Endodermal cell (in vitro differentiated cells): ENCODE measurements around the gene TRMT44. TPM values are rescaled to one million over a fixed set of nuclear protein-coding genes. Genes with fewer than 3 reads are reported as not detected.

Experiments
- DNase-seq: peaks from one replicate; pipeline ENCODE4 v3.0.0-alpha.2; 2017
- H3K27ac ChIP-seq: 2 replicates; pipeline ENCODE4 v1.5.1; 2013; ENCODE audit warnings: mild to moderate bottlenecking, low read depth, low read length, moderate library complexity
- H3K27me3 ChIP-seq: 2 replicates; pipeline ENCODE4 v1.6.1; 2013; ENCODE audit warnings: mild to moderate bottlenecking, low read length, moderate library complexity; ENCODE audit not compliant: insufficient read depth, control insufficient read depth, poor library complexity, severe bottlenecking
- H3K36me3 ChIP-seq: 2 replicates; pipeline ENCODE4 v1.7.0; 2013; ENCODE audit warnings: mild to moderate bottlenecking, low read length, moderate library complexity; ENCODE audit not compliant: control insufficient read depth, insufficient read depth
- H3K4me1 ChIP-seq: one replicate; pipeline ENCODE4 v1.7.0; 2013; ENCODE audit warnings: low read length; ENCODE audit not compliant: control insufficient read depth, insufficient read depth
- H3K4me3 ChIP-seq: 2 replicates; pipeline ENCODE4 v1.5.1; 2013; ENCODE audit warnings: mild to moderate bottlenecking, low read length, moderate library complexity
- H3K9ac ChIP-seq: 2 replicates; pipeline ENCODE4 v1.6.1; 2013; ENCODE audit warnings: mild to moderate bottlenecking, low read length, moderate library complexity; ENCODE audit not compliant: poor library complexity, severe bottlenecking; ENCODE audit errors: extremely low read depth
- H3K9me3 ChIP-seq: 2 replicates; pipeline ENCODE4 v1.6.1; 2013; ENCODE audit warnings: mild to moderate bottlenecking, low read length, moderate library complexity; ENCODE audit not compliant: control insufficient read depth
- H3K27ac Mint-ChIP-seq: 2 replicates; pipeline ENCODE4 v1.8.0; 2020; ENCODE audit warnings: mixed read lengths
- H3K27me3 Mint-ChIP-seq: 2 replicates; pipeline ENCODE4 v1.8.0; 2021; ENCODE audit warnings: mild to moderate bottlenecking, mixed read lengths; ENCODE audit not compliant: insufficient read depth
- H3K36me3 Mint-ChIP-seq: 2 replicates; pipeline ENCODE4 v1.8.0; 2020; ENCODE audit warnings: low read depth, mixed read lengths
- H3K4me1 Mint-ChIP-seq: 2 replicates; pipeline ENCODE4 v1.8.0; 2020; ENCODE audit warnings: mixed read lengths
- H3K4me3 Mint-ChIP-seq: 2 replicates; pipeline ENCODE4 v1.8.0; 2020; ENCODE audit warnings: mild to moderate bottlenecking, moderate library complexity, mixed read lengths
- H3K9me3 Mint-ChIP-seq: 2 replicates; pipeline ENCODE4 v1.8.0; 2020; ENCODE audit warnings: mild to moderate bottlenecking, mixed read lengths
- CTCF ChIP-seq: fragments of 200-600 bp; sonication (generic); conservative IDR thresholded peaks from 2 replicates; pipeline ENCODE4 v1.5.0; 2021; ENCODE audit warnings: antibody characterized with exemption, mild to moderate bottlenecking
- WGBS, 2 experiments: methylation state at CpG; one replicate each; pipeline versions ENCODE4 v1.1.5 to v1.1.7; 2013; ENCODE audit warnings: missing lambda C conversion rate in 2 of 2, mixed read lengths in 1 of 2; ENCODE audit not compliant: insufficient coverage in 1 of 2, insufficient read length in 1 of 2; 5-methylcytosine and 5-hydroxymethylcytosine counted together
- total RNA-seq, 2 donors: library from RNA; stranded (reverse); fragmentation: NEBNext Ultra II Directional in 1 of 2; extraction: Animal tissue kit (Norgen Biotek cat#: 25700) in 1 of 2; gene quantifications; 2 replicates in 1 of 2; 3 replicates in 1 of 2; pipeline ENCODE4 v1.2.1, GENCODE V29; 2021

TRMT44 gene
- total RNA-seq, 2 donors from 2014 or later = 45.9 to 114 TPM

DNA sequence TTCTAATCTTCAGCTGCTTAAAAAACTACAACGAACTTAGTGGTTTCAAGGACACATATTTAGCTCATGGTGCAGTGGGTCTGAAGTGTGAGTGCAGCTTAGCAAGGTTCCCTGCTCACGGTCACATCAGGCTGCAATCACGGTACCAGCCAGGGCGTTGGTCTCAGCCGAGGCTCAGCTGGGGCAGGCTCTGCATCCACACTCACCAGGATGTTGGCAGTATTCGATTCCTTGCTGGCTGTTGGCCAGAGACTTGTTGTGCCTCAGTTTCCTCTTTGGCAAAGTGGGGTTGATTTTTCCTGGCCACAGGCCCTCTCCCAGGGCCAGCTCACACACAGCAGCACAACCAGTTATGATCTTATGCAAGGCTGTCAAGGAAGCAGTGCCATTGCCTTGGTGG, 61.8 kb downstream of the TRMT44 start:
- H3K27ac Mint-ChIP-seq = peak overlapping the region; percentile 39

DNA sequence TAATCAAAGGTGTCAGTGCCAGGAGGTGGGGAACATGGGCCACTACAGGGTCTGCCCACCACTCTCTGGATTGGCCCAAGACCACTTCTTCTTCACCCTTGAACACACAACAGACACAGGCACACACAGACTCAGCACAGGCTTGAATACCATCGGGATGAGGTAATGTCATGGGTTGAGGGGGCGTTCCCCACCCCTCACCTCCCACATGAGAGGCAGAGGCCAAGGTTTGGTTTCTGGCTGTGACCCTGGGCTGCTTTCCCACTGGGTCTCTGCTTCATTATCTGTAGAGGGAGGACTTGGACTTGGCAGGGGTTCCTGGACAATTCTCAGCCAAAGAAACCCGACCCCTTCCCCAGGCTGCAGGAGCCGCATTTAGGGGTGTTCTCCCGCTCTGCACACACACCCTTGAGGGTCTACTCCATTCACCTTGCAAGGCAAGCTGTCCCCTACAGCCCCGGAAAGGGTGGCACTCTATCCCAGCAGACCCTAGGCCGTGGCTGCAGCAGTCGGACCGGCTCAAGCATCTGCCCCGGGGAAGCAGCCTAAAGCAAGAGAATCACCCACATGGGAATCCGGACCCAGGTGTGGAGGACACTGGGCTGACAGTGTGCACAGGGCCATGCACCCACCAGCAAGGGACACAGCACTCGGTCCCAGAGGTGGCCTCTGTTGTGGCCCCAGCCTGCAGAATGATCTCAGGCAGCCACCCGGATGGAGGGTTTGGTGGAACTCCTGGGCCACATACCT, 62.4 kb downstream of the TRMT44 start:
- no peak overlapping the region for H3K4me3 Mint-ChIP-seq
- no peak overlapping the region for H3K27ac ChIP-seq
- peak overlapping the region; percentile 39 for H3K27ac Mint-ChIP-seq
- H3K36me3 Mint-ChIP-seq = peaks cover 3% of the 10 kb centered on the region
- H3K4me3 ChIP-seq = no peak overlapping the region
- peaks cover 5% of the 10 kb centered on the region for H3K4me1 ChIP-seq
- peaks cover 7% of the 10 kb centered on the region for H3K9me3 Mint-ChIP-seq
- no peak for TF ChIP-seq CTCF
- 89 to 90% methylated on average over 8 to 13 of the region's 13 CpGs for WGBS, 2 experiments
- peaks cover 9% of the 10 kb centered on the region for H3K9me3 ChIP-seq
- DNase-seq = peak; percentile 58
- peaks cover 19% of the 10 kb centered on the region for H3K4me1 Mint-ChIP-seq
- no peaks in the 10 kb centered on the region for H3K36me3 ChIP-seq
- H3K27me3 Mint-ChIP-seq = no peaks in the 10 kb centered on the region
- H3K27me3 ChIP-seq = no peaks in the 10 kb centered on the region
- H3K9ac ChIP-seq = no peak overlapping the region

More for the DNA sequence above, 61.8 kb downstream of the TRMT44 start:
- H3K36me3 Mint-ChIP-seq = peaks cover 9% of the 10 kb centered on the region
- peaks cover 5% of the 10 kb centered on the region for H3K4me1 ChIP-seq
- H3K27me3 ChIP-seq = no peaks in the 10 kb centered on the region
- no peaks in the 10 kb centered on the region for H3K27me3 Mint-ChIP-seq
- no peak for DNase-seq
- H3K36me3 ChIP-seq = no peaks in the 10 kb centered on the region
- H3K9ac ChIP-seq = no peak overlapping the region
- no peak overlapping the region for H3K27ac ChIP-seq
- no peak overlapping the region for H3K4me3 ChIP-seq
- H3K4me3 Mint-ChIP-seq = no peak overlapping the region
- peaks cover 18% of the 10 kb centered on the region for H3K4me1 Mint-ChIP-seq
- peaks cover 15% of the 10 kb centered on the region for H3K9me3 ChIP-seq
- no peak for TF ChIP-seq CTCF
- WGBS, 2 experiments = 93 to 96% methylated on average over 6 of the region's 6 CpGs
- peaks cover 13% of the 10 kb centered on the region for H3K9me3 Mint-ChIP-seq

- Histone ChIP-seq H3K27me3 (no peaks in the 10 kb centered on the region), H3K4me1 (peaks cover 5% of the 10 kb centered on the region), H3K9me3 (peaks cover 5% of the 10 kb centered on the region), H3K36me3 (no peaks in the 10 kb centered on the region), H3K27ac (no peak overlapping the region), H3K4me3 (no peak overlapping the region), H3K9ac (no peak overlapping the region)
- Mint-ChIP-seq H3K4me1 (peaks cover 20% of the 10 kb centered on the region), H3K4me3 (no peak overlapping the region), H3K27me3 (no peaks in the 10 kb centered on the region), H3K27ac (no peak overlapping the region), H3K36me3 (no peaks in the 10 kb centered on the region), H3K9me3 (peaks cover 1% of the 10 kb centered on the region)
- DNase-seq = peak; percentile 48
- WGBS, 2 experiments = 78 to 84% methylated on average over 7 to 11 of the region's 11 CpGs
- TF ChIP-seq CTCF = no peak
Measured at GRCh38 chr4:8503801-8504200, 63.2 kb downstream of the TRMT44 start.
